GOT3 (cell line): ENCODE measurements around the gene BCL2L11.

ENCODE experiments used
- DNase-seq: peaks from one replicate; lab custom pipeline; 2025; ENCODE audit warnings: mixed read lengths; lab: John Stamatoyannopoulos, UW

BCL2L11 gene

GRCh38 chr2:111117598-111118480 is 2.9 kb upstream of the BCL2L11 start:
- no peak for DNase-seq

- DNase-seq, result no peak
These were observed 2.2 kb upstream of the BCL2L11 start for GRCh38 chr2:111118481-111118980.

GRCh38 chr2:111118981-111119821 is 1.5 kb upstream of the BCL2L11 start:
- no peak for DNase-seq

GRCh38 chr2:111119822-111120252 is 877 bp upstream of the BCL2L11 start:
- no peak for DNase-seq

- no peak for DNase-seq
These were observed 514 bp downstream of the BCL2L11 start for GRCh38 chr2:111121028-111121827.

- DNase-seq, result peak; percentile 52
These were observed 1.3 kb downstream of the BCL2L11 start for GRCh38 chr2:111121828-111122630.

GRCh38 chr2:111122631-111123421 is 2.1 kb downstream of the BCL2L11 start:
- peak; percentile 9 for DNase-seq

GRCh38 chr2:111123751-111124150 is 3.0 kb downstream of the BCL2L11 start:
- no peak for DNase-seq

GRCh38 chr2:111126581-111126980 is 5.9 kb downstream of the BCL2L11 start:
- DNase-seq, result no peak

GRCh38 chr2:111127351-111127750 is 6.6 kb downstream of the BCL2L11 start:
- DNase-seq, result no peak

GRCh38 chr2:111128096-111128495 is 7.4 kb downstream of the BCL2L11 start:
- no peak for DNase-seq

GRCh38 chr2:111133603-111134002 is 12.9 kb downstream of the BCL2L11 start:
- no peak for DNase-seq

GRCh38 chr2:111134055-111134454 is 13.3 kb downstream of the BCL2L11 start:
- no peak for DNase-seq

GRCh38 chr2:111135237-111135909 is 14.7 kb downstream of the BCL2L11 start:
- no peak for DNase-seq

GRCh38 chr2:111135910-111136297 is 15.2 kb downstream of the BCL2L11 start:
- peak; percentile 7 for DNase-seq

GRCh38 chr2:111138839-111139238 is 18.1 kb downstream of the BCL2L11 start:
- no peak for DNase-seq

- no peak for DNase-seq
These were observed 19.1 kb downstream of the BCL2L11 start for GRCh38 chr2:111139637-111140317.

- DNase-seq, result no peak
These were observed 20.1 kb downstream of the BCL2L11 start for GRCh38 chr2:111140815-111141214.

- no peak for DNase-seq
These were observed 21.4 kb downstream of the BCL2L11 start for GRCh38 chr2:111142101-111142500.
